ENCODE data around the gene HPD.
"Not testable (repeated sequence)": the region's sequence is repeated elsewhere in the genome, so short reads cannot be mapped to it uniquely, and the experiment has no call there.

HPD gene

GRCh38 chr12:121858662-121859572 lies at the start of gene HPD:
Gene HPD, minus strand, starts transcription at chr12:121858859. Its CDS starts 36 bp downstream, at chr12:121858823.
- DNase-seq (ENCODE audit: low spot score): peak; percentile 84

- no peak for DNase-seq (ENCODE audit: low spot score)
These were observed 47.1 kb upstream of the HPD start for GRCh38 chr12:121905746-121906145.

GRCh38 chr12:121903202-121903601 lies 44.5 kb upstream of the HPD start:
- no peak for DNase-seq (ENCODE audit: low spot score)

GRCh38 chr12:121899590-121899989 lies 40.9 kb upstream of the HPD start:
- no peak for DNase-seq (ENCODE audit: low spot score)

- no peak for DNase-seq (ENCODE audit: low spot score)
These were observed 39.6 kb upstream of the HPD start for GRCh38 chr12:121898287-121898686.

GRCh38 chr12:121894633-121895032 lies 36.0 kb upstream of the HPD start:
- peak; percentile 18 for DNase-seq (ENCODE audit: low spot score)

GRCh38 chr12:121893961-121894460 lies 35.4 kb upstream of the HPD start:
- peak; percentile 79 for DNase-seq (ENCODE audit: low spot score)

GRCh38 chr12:121892673-121893561 lies 34.3 kb upstream of the HPD start:
- no peak for DNase-seq (ENCODE audit: low spot score)

GRCh38 chr12:121889661-121890060 lies 31.0 kb upstream of the HPD start:
- peak; percentile 51 for DNase-seq (ENCODE audit: low spot score)

- no peak for DNase-seq (ENCODE audit: low spot score)
These were observed 30.6 kb upstream of the HPD start for GRCh38 chr12:121889274-121889624.

GRCh38 chr12:121888478-121889273 lies 30.0 kb upstream of the HPD start, which contains the start of gene PSMD9:
Gene PSMD9, plus strand, starts transcription at chr12:121888790. Its CDS starts 67 bp downstream, at chr12:121888857.
- DNase-seq (ENCODE audit: low spot score): peak; percentile 98

- no peak for DNase-seq (ENCODE audit: low spot score)
These were observed 29.4 kb upstream of the HPD start for GRCh38 chr12:121888083-121888477.

- DNase-seq (ENCODE audit: low spot score): not testable (repeated sequence)
These were observed 26.5 kb upstream of the HPD start for GRCh38 chr12:121885129-121885528.

GRCh38 chr12:121883315-121883660 lies 24.6 kb upstream of the HPD start:
- no peak for DNase-seq (ENCODE audit: low spot score)

GRCh38 chr12:121876080-121876447 lies 17.4 kb upstream of the HPD start:
- DNase-seq (ENCODE audit: low spot score): not testable (repeated sequence)

- no peak for DNase-seq (ENCODE audit: low spot score)
These were observed 16.9 kb upstream of the HPD start for GRCh38 chr12:121875582-121875981.

- DNase-seq (ENCODE audit: low spot score): no peak
These were observed 15.4 kb upstream of the HPD start for GRCh38 chr12:121874071-121874470.

GRCh38 chr12:121873216-121873569 lies 14.5 kb upstream of the HPD start:
- no peak for DNase-seq (ENCODE audit: low spot score)

- DNase-seq (ENCODE audit: low spot score): peak; percentile 79
These were observed 14.0 kb upstream of the HPD start for GRCh38 chr12:121872546-121873215.

GRCh38 chr12:121871467-121871866 lies 12.8 kb upstream of the HPD start:
- DNase-seq (ENCODE audit: low spot score): no peak

GRCh38 chr12:121869229-121869628 lies 10.6 kb upstream of the HPD start:
- DNase-seq (ENCODE audit: low spot score): not testable (repeated sequence)

Data from GM03348 (cell line).